IPS-18c (cell line): ENCODE measurements around the gene ERICH3.

Source experiments
- H3K4me3 ChIP-seq: 2 replicates; pipeline ENCODE4 v1.7.0; 2013; ENCODE audit warnings: low read depth, mild to moderate bottlenecking, low read length, moderate library complexity; ENCODE audit not compliant: insufficient read depth
- H3K9me3 ChIP-seq: one replicate; pipeline ENCODE4 v1.6.1; 2013; ENCODE audit warnings: mild to moderate bottlenecking, low read length, moderate library complexity; ENCODE audit not compliant: control insufficient read depth, insufficient read depth

ERICH3 gene

DNA sequence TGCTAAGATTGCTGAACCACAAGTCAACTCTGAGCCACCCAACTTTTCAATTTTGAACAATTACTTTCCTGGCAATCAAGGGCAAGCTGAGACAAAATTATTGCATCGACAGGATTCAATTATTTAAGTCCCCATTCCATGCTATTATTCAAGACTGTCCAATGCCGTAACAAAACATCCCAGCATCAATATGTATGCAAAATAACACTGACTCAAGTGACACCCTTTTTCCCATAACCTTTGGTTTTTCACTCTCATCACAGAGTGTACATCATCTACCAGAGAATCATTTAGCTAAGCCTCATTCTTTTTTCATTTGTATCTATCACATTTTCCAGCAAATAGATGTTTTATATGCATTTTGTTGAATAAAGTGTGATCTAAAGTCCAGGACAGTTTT lies 54.6 kb downstream of the ERICH3 start:
- H3K9me3 ChIP-seq: no peaks in the 10 kb centered on the region
- H3K4me3 ChIP-seq: no peak overlapping the region

- no peaks in the 10 kb centered on the region for H3K9me3 ChIP-seq
- no peak overlapping the region for H3K4me3 ChIP-seq
These were observed 59.7 kb downstream of the ERICH3 start for GRCh38 chr1:74613894-74614293.

GRCh38 chr1:74611887-74612286 lies 61.7 kb downstream of the ERICH3 start:
- no peaks in the 10 kb centered on the region for H3K9me3 ChIP-seq

GRCh38 chr1:74610961-74611360 lies 62.6 kb downstream of the ERICH3 start:
- H3K9me3 ChIP-seq: no peaks in the 10 kb centered on the region
- no peak overlapping the region for H3K4me3 ChIP-seq

More at GRCh38 chr1:74611887-74612286, 61.7 kb downstream of the ERICH3 start:
- no peak overlapping the region for H3K4me3 ChIP-seq

GRCh38 chr1:74609810-74610371 lies 63.7 kb downstream of the ERICH3 start:
- no peaks in the 10 kb centered on the region for H3K9me3 ChIP-seq
- H3K4me3 ChIP-seq: no peak overlapping the region

GRCh38 chr1:74596717-74597116 lies 76.9 kb downstream of the ERICH3 start:
- Histone ChIP-seq H3K4me3 (no peak overlapping the region), H3K9me3 (no peaks in the 10 kb centered on the region)

DNA sequence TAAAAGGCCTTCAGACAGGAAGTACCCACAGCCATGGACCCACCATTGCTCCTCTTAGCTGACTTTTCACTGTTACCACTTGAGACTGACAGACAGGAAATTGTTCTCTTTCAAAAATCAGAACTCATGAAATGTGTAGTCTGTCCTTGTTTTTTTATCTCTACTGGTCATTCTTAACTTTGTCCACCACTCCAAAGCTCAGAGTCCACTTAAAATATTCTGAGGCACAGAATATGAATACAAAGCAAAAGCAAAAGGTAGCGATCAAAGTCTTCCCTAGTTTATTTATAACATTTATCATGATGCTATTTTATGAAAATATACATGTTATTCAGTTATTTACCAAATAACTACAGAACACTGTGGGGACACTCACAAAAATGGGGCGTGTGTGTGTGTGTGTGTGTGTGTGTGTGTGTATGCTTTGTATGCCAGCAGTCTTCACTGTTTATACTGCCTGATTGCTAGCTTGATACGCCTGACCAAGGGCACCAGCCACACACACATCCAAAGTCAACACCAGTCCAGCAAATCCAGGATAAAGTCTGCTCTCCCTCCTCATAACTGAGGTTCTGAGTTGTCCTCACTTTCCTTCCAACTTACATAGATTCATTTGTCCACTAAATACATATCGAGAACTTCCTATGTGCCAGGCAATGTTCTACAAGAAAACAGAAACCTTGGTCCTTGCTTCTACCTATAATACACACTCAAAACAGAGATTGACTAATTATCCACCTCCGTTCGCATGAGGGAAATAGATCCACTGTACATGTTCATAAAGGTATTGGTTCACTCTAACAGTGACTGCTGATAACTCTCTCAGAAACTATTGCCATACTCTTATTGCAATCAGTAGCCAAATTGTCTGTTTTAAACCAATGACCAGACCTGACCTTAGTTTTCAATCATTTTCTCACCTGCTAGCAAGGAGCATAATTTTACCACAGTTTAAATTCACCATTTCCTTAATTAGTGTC lies 79.4 kb downstream of the ERICH3 start:
- H3K9me3 ChIP-seq: no peaks in the 10 kb centered on the region

DNA sequence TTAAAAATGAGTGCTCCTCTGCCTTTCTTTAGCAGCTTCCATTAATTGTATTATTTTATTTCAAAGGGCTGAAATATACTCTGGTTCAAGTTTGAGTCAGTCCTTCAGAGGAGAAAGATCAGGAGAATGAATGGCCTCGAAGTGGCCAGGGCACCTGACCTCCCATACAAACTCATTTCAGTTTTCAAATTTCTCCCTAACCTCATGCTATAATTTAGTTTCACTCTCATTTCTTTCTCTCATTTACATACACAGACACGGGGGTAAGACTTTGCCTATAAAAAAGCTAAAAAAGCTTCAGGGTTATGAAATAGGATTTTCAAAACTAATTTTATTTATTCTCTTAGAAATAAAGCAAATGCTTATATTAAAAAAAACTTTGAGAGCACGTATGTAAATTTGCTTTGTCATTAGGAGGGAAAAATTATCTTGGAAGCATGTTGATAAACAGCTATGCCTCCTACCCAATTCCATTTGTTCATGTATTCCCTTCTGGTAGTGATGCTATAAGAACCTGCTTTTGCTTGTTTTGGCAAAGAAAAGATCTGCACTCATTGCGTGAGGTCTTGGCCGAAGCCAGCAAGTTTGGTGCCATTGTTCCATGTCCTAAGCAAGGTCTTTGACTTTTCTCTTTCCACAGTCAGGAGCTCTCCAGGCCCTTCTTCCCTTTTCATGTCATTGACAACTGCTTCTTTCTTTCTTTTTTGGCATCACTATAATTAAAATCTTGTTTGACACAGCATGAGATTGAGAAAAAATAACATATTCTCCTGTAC lies 80.8 kb downstream of the ERICH3 start:
- H3K4me3 ChIP-seq: no peak overlapping the region
- no peaks in the 10 kb centered on the region for H3K9me3 ChIP-seq

More for the DNA sequence above, 79.4 kb downstream of the ERICH3 start:
- no peak overlapping the region for H3K4me3 ChIP-seq

DNA sequence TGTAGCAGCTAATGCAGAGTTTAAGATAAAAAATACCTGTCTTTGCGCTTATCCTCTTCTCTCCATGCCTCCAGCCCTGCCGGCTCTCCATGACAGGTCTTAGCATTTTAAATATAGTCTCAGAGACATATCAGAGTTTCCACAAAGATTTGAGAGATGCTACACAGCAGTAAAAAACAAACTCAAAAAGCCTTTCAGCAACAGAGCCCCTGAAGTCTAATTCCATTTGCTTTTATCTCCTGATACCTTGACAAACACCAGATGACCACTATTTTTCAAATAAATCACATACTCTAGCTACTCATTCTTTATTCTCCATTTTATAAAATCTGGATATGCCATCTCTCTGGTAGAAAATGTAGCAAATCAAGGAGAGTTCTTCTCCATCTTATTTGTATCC lies 81.6 kb downstream of the ERICH3 start:
- Histone ChIP-seq H3K4me3 (no peak overlapping the region), H3K9me3 (no peaks in the 10 kb centered on the region)

- H3K9me3 ChIP-seq: no peaks in the 10 kb centered on the region
- no peak overlapping the region for H3K4me3 ChIP-seq
These were observed 83.3 kb downstream of the ERICH3 start for GRCh38 chr1:74590288-74590687.

DNA sequence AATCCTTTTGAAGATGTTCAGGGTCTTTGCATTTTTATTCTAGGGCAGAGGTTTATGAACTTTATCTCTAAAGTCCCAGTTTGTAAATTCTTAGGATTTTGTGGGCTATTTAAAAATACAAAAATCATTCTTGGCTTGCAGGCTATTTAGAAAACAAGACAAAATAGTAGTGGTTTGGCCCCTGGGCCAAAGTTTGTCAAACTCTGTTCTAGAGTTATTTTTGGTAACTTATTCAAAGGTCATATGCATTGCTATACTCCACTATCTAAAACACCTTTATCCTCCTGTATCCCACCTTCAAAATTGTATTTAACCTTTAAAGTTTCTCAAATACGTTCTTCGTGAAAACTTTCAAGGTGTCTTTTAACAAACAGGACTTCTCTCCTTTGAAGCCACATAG lies 85.7 kb downstream of the ERICH3 start:
- no peak overlapping the region for H3K4me3 ChIP-seq
- H3K9me3 ChIP-seq: no peaks in the 10 kb centered on the region

DNA sequence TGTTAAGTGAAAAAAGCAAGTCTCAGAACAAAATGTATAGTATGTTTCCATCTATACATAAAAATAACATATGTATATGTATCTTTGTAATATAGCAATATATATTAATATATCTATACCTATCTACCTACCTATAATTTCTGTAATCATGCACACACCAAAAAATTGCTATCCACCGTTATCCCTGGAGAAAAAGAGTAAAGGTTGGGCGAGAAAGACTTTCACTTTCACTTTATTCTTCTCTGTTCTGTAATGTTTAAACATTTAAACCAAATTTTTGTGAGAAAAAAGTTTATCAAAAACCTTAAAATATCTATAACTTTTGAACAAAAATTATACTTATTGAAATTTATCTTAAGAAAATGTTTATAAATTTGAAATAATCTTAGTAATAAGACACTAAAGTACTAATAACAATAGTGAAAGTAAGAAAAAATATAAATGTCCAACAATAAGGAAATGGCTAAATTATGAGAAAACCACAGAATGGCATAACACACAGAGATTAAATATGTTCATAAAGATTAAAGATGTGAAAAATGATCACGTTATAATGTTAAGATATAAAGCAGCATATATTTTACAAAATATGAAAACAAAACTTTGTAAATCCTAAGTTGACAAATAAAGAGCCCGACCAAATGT lies 87.2 kb downstream of the ERICH3 start:
- H3K4me3 ChIP-seq: no peak overlapping the region
- H3K9me3 ChIP-seq: no peaks in the 10 kb centered on the region

DNA sequence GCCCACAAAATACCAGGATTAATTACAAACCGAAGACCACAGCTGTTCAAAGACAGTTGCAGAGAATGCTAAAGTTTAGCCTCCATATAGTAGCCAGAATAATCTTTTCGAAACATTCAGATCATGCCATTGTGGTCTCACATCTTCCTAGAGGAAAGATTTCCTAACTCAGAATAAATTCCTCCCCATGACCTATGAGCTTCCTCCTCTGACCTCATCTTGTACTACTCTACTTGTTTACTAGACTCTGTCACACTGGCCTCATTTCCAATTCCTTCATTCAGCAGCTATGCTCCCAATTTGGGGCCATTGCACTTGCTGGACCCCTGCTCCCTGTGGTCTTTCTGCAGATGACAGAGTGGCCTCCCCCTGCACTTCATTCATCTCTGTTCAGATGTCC lies 89.4 kb downstream of the ERICH3 start:
- no peaks in the 10 kb centered on the region for H3K9me3 ChIP-seq
- H3K4me3 ChIP-seq: no peak overlapping the region

GRCh38 chr1:74583397-74583796 lies 90.2 kb downstream of the ERICH3 start:
- no peaks in the 10 kb centered on the region for H3K9me3 ChIP-seq
- H3K4me3 ChIP-seq: no peak overlapping the region

DNA sequence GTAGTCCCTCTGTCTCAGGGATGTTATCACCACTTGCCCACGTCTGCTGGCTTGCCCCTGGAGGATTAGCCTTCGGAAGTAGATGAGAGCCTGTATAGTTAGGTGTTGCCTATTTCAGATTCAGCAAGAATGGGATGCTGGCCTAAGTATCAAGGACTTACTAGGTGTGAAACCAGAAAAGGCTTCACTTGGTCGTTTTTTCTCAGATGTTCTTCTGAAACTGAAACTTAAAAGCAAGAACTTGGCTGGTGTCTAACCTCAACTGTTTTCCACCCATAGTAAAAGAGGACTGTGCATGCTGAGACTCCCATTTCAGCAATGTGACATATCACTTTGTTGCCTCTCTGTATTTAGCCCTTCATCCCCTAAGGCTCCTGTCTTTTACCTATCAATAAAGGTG lies 94.2 kb downstream of the ERICH3 start:
- Histone ChIP-seq H3K4me3 (no peak overlapping the region), H3K9me3 (no peaks in the 10 kb centered on the region)

DNA sequence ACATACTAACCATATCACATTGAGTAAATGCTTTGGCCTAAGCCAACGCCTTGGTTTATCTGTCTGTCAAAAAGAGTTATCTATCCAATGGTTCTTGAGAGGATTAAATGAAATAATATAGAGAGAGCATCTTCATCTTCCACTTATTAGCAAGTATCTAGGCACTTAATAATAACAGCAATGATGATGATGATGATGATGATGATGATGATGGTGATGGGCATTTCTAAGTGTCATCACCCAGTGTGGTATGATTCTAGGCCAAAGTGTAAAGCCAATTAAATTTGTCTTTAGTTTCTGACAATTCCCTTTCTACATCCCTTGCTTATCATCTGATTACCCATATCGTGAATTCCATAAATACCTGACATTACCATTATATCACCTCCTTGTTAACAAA lies 95.5 kb downstream of the ERICH3 start:
- Histone ChIP-seq H3K9me3 (no peaks in the 10 kb centered on the region), H3K4me3 (no peak overlapping the region)

DNA sequence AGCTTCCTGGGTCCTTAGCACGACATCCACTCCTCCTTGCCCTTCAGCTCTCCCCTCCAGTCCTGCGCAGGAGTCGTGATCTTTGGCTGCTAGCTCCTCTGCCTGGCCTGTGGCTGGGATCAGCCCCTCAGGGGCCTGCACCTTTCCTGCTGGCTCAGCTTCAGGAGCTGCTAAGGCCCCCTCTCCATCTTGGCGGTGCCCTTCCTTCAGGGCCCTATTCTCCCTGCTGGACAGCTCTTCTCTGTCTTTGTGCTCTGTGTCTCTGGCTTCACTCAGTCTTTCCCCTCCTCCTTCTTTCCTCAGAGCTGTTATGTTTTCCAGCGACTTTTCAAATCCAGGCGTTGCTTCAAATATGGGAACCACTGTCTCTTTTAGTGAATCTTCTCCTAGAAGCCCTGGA lies 101.7 kb downstream of the ERICH3 start:
- Histone ChIP-seq H3K9me3 (no peaks in the 10 kb centered on the region), H3K4me3 (no peak overlapping the region)
